ENCODE measurements around the gene CLSTN3.

CLSTN3 gene
- 43.4 to 81.6 (median 50.2) reads per million in 4 donors for total RNA-seq

- DNase-seq = peak; percentile 78 to 89 (median 83)
These were observed at the start of gene CLSTN3 for GRCh38 chr12:7129872-7130691. TSS of gene CLSTN3 (plus strand) at chr12:7130371. CDS start at chr12:7130649, 278 bp downstream.

GRCh38 chr12:7081037-7081436, 49.1 kb upstream of the CLSTN3 start:
- no peak for DNase-seq

GRCh38 chr12:7083125-7083524, 47.0 kb upstream of the CLSTN3 start:
- no peak for DNase-seq

- no peak for DNase-seq
These were observed 40.8 kb upstream of the CLSTN3 start for GRCh38 chr12:7089196-7089871.

- DNase-seq = no peak
These were observed 39.8 kb upstream of the CLSTN3 start for GRCh38 chr12:7090222-7090998.

GRCh38 chr12:7091171-7091570, 39.0 kb upstream of the CLSTN3 start:
- DNase-seq = no peak

- no peak for DNase-seq
These were observed 38.4 kb upstream of the CLSTN3 start for GRCh38 chr12:7091660-7092228.

GRCh38 chr12:7092229-7092985, 37.8 kb upstream of the CLSTN3 start, which contains the start of gene C1R:
TSS of gene C1R (minus strand) at chr12:7092445. CDS start at chr12:7092388, 57 bp downstream.
- peak; percentile 40 to 66 (median 52) for DNase-seq

GRCh38 chr12:7092986-7093460, 37.1 kb upstream of the CLSTN3 start:
- DNase-seq = no peak

- no peak for DNase-seq
These were observed 36.7 kb upstream of the CLSTN3 start for GRCh38 chr12:7093486-7093885.

GRCh38 chr12:7093892-7094291, 36.3 kb upstream of the CLSTN3 start:
- DNase-seq = no peak

GRCh38 chr12:7096006-7096932, 33.9 kb upstream of the CLSTN3 start:
- no peak for DNase-seq

GRCh38 chr12:7096979-7097378, 33.2 kb upstream of the CLSTN3 start:
- DNase-seq = no peak

- no peak for DNase-seq
These were observed 30.7 kb upstream of the CLSTN3 start for GRCh38 chr12:7099290-7099996.

- DNase-seq = no peak
These were observed 29.9 kb upstream of the CLSTN3 start for GRCh38 chr12:7100239-7100638.

- no peak for DNase-seq
These were observed 29.0 kb upstream of the CLSTN3 start for GRCh38 chr12:7101047-7101693.

GRCh38 chr12:7101694-7102131, 28.5 kb upstream of the CLSTN3 start:
- no peak for DNase-seq

- DNase-seq = no peak
These were observed 27.6 kb upstream of the CLSTN3 start for GRCh38 chr12:7102582-7102981.

- DNase-seq = no peak
These were observed 26.2 kb upstream of the CLSTN3 start for GRCh38 chr12:7103837-7104584.
